NCI-H82 treated with DMSO at 0.1 percent for 48 hours (cell line): ENCODE data around the gene HIBADH.

ENCODE experiments used
- DNase-seq: peaks from one replicate; lab custom pipeline; 2025; ENCODE audit not compliant: unreplicated experiment; lab: John Stamatoyannopoulos, UW

The HIBADH gene

DNA sequence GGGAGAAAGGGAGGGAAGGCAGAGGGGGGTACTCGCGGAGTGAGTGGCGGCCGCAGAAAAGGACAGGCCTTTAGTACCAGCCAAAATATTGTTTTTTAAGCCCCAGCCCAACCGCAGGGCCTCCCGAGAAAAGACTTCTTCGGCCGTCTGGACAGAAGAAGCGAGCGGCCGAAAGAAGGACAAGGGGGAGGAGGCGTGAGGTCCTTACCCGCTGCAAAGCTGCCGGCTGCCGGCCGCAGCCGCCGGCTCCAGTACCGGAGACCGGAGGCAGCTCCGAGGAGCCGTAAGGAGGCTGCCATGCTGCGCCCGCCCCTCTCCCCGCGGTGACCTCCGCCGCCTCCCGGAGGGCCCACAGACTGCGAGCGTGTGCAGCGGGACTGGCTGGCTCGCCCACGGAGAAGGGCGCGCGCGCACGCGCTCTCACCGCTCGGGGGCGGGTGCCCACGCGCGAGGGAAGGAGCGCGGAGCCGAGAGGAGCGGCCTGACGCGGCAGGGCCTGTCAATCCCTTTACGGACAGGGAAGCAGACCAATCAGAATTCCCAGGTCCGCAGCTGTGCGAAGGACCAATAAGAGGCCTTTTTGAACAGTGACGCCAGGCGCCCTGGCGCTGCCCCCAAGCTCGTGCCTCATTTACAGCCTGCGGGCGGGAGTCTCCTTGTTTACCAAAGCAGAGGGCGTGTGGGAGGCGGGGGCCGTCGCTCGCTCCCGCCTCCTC is at the start of gene HIBADH:
HIBADH (minus strand) TSS at position 394 of the 716 bp plus-strand sequence; CDS start at position 299, 95 bp downstream.
- peak; percentile 98 for DNase-seq

- DNase-seq: no peak
These were observed 49.5 kb upstream of the HIBADH start for GRCh38 chr7:27712217-27712616.

DNA sequence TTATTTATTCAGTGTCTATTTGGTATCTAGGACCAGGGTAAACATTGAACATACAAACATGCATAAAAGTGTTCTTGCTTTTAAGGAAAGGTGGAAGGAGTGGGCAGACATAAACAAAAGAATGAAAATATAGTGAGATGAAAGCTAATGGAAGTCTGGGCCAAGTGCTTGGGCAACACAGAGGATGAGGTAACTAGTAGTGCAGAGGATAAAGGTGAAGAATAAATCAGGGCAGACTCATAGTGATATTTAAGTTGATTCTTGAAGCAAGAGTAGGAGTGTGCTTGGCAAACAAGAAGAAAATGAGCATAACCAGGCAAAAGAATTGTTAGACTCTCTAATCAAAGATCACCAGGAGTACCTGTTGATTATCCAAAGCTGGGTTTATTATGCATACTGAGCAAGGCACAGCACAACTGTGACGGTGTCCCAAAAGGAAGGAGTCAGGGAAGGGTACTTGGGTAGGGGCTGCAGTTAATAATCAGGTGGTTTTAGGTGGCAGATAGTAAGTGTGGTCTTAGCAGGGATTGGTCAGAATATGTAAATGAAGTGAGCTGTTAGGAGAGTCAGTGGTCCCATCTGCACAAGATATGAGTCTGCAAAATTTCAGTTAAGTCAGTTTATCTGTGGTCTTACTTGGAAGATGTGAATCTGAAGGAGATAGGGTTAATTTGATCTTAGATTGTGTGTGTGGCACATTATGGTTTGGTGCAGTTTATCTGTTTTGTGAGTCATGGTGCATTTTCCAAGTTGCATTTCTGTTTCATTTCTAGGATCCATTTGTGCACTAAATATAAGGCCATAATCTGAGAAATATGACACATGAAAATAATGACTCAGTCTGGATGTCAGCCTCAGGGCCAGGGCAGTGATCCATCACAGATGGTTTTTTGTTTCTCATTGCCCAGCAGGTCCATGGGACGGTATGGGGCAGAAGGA is 46.7 kb upstream of the HIBADH start:
- DNase-seq: no peak

- DNase-seq: no peak
These were observed 45.8 kb upstream of the HIBADH start for GRCh38 chr7:27708485-27708884.

- no peak for DNase-seq
These were observed 42.5 kb upstream of the HIBADH start for GRCh38 chr7:27705200-27705594.

GRCh38 chr7:27704422-27705199 is 41.9 kb upstream of the HIBADH start:
- DNase-seq: no peak

- no peak for DNase-seq
These were observed 40.5 kb upstream of the HIBADH start for GRCh38 chr7:27703181-27703580.

- DNase-seq: no peak
These were observed 37.8 kb upstream of the HIBADH start for GRCh38 chr7:27700501-27700900.

DNA sequence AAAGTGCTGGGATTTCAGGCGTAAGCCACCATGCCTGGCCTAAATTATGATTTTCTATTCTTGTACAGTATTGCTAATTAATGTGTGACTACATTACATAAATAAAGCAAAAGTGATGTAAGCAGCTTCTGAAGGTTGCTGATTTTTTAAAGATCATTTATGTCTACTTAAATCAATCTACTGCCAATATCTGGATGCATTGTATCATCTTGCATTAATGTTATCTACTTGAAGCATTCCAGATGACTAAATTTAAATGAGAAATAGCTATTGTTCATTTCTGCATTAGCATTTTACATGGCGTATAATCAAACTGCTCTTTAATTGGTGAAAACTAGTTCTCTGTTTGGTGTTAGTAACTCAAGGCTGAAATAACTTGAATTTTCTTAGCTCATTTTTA is 37.1 kb upstream of the HIBADH start:
- no peak for DNase-seq

GRCh38 chr7:27697861-27698430 is 35.3 kb upstream of the HIBADH start:
- no peak for DNase-seq

GRCh38 chr7:27695096-27695495 is 32.4 kb upstream of the HIBADH start:
- DNase-seq: no peak

DNA sequence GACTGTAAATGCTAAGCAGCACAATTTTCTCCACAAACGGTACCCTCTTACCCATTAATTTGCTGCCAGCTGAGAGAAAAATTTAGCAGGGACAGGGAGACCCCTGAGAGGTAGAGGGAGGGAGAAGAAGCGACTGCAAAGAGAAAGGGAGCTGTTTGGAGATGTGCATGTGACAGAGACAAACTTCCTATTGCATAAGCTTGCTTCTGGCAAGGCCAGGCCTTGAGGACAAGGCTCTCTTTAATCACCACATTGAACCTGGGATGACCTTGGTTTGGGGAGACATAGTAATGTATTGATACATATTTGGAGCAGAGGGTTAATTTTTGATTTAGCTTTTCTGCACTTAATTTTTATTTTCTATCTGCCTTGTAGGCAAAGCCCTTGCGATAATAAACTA is 31.1 kb upstream of the HIBADH start:
- DNase-seq: no peak

GRCh38 chr7:27690649-27691048 is 28.0 kb upstream of the HIBADH start:
- no peak for DNase-seq

- peak; percentile 51 for DNase-seq
These were observed 27.0 kb upstream of the HIBADH start for GRCh38 chr7:27689591-27690164.

DNA sequence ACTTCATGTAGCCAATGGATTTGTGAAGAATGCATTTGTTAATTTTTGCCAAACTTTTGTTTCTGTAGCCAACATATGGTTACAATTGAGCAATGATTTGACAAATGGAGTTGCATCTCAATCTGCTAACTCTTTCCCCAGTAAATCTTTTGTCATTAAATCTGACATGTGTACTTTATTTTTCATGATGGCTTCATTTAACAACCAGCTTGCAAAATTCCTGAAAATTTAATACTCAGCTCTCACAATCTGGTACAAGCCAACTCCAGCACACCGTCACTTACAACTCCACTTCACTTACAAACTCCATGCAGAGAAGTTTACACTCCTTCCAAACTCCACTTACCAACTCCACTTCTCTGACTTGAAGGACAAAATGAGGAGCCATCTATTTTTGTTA is 26.5 kb upstream of the HIBADH start:
- DNase-seq: no peak

DNA sequence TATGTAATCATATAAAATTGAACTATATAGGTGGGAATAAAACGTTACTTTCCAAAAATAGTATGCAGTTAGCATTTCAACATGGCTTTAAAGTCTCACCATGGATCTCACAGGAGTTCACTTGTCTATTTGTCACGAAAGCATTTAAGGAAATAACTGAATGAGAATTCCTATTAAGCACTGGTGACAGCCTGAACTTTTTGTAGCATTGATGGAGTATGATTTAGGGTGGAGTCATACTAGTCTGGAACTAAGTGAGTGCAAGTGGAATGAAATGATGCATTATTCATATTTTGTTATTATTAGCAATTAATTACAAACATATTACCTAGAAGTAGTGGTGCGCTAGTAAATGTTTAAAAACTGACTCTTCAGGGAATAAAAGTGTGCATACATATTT is 26.0 kb upstream of the HIBADH start:
- no peak for DNase-seq

GRCh38 chr7:27688056-27688455 is 25.4 kb upstream of the HIBADH start:
- DNase-seq: no peak

DNA sequence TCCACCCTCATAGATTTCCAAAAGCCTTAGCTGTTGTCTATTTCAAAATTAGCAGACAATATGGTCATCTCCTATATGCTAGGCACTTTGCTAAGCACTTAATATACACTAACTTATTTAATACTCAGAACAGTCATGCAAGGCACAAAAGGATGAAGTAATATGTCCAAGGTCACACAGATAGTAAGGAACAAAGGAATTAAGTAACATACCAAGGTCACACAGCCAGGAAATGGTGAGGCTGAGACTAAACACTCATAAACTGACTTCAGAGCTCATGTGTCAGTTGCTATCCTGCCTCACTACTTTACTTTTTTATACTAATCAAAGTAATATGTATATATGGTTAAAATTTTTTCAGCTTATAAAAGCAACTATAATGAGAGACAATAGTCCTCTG is 23.6 kb upstream of the HIBADH start:
- no peak for DNase-seq

DNA sequence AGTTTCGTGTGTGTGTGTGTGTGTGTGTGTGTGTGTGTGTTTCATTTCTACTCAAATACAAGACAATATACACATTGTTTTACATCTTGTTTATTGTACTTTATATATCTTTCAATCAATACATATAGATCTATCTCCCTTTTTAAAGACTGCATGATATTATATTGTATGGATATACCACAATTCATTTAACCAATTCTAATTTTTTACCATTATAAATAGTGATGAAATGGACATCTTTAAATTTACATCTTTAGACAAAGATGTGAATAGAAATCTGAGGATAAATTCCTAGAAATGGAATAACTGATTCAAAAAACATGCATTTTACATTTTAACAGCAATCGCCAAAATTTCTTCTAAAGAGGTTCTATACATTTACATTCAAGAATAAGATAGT is 23.2 kb upstream of the HIBADH start:
- no peak for DNase-seq

DNA sequence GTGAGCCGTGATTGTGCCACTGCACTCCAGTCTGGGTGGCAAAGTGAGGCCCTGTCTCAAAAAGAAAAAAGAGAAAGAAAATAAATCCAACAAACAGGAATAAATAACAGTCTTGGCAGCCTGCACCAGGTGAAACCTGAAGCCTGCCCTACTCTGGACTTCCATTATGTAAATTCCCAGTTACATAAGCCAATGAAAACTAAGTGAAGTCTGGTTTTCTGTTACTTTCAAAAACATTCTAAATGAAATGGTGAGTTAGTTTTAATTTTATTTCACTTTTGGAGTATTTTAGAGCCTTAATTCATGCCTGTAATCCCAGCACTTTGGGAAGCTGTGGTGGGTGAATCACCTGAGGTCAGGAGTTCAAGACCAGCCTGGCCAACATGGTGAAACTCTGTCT is 22.5 kb upstream of the HIBADH start:
- no peak for DNase-seq

- DNase-seq: peak; percentile 26
These were observed 21.8 kb upstream of the HIBADH start for GRCh38 chr7:27684491-27684890.
